Neuronal stem cell (in vitro differentiated cells): Measurements from ENCODE around the gene SOCS6. TPM values are rescaled to one million over a fixed set of nuclear protein-coding genes. Genes with fewer than 3 reads are reported as not detected.
A peak's percentile ranks its signal among the peaks of the same experiment; 100 is the strongest.

Experiments used
- DNase-seq: peaks from one replicate; pipeline ENCODE4 v3.0.0-alpha.2; 2013; ENCODE audit warnings: low spot score
- H2AFZ ChIP-seq: one replicate; pipeline ENCODE4 v1.6.1; 2013; ENCODE audit warnings: mild to moderate bottlenecking, low read length, inconsistent platforms
- H2AK5ac ChIP-seq: 2 replicates; pipeline ENCODE4 v1.6.1; 2013; ENCODE audit warnings: low read depth, mild to moderate bottlenecking, inconsistent platforms, low read length, moderate library complexity, mixed read lengths
- H2BK120ac ChIP-seq: 2 replicates; pipeline ENCODE4 v1.6.1; 2013; ENCODE audit warnings: low read depth, mild to moderate bottlenecking, inconsistent platforms, low read length, moderate library complexity, mixed read lengths
- H2BK12ac ChIP-seq: one replicate; pipeline ENCODE4 v1.6.1; 2013; ENCODE audit warnings: low read length, inconsistent platforms
- H2BK15ac ChIP-seq: 2 replicates; pipeline ENCODE4 v1.6.1; 2013; ENCODE audit warnings: mild to moderate bottlenecking, low read length, inconsistent platforms, mixed read lengths
- H2BK5ac ChIP-seq: one replicate; pipeline ENCODE4 v1.6.1; 2013; ENCODE audit warnings: inconsistent platforms, mild to moderate bottlenecking, low read length, moderate library complexity
- H3K14ac ChIP-seq: one replicate; pipeline ENCODE4 v1.6.1; 2013; ENCODE audit warnings: low read length, inconsistent platforms
- H3K18ac ChIP-seq: 2 replicates; pipeline ENCODE4 v1.6.1; 2013; ENCODE audit warnings: low read length, inconsistent platforms
- H3K23ac ChIP-seq: 2 replicates; pipeline ENCODE4 v1.6.1; 2013; ENCODE audit warnings: low read depth, mild to moderate bottlenecking, mixed read lengths, low read length, inconsistent platforms; ENCODE audit not compliant: poor library complexity
- H3K27ac ChIP-seq: replicated peaks from 3 replicates; pipeline ENCODE4 v1.5.1; 2013; ENCODE audit warnings: low read length, inconsistent platforms
- H3K27me3 ChIP-seq, 3 experiments: 2 replicates each; pipeline ENCODE4 v1.6.1; 2013; ENCODE audit warnings: low read length in 3 of 3, mild to moderate bottlenecking in 2 of 3, inconsistent platforms in 1 of 3, low read depth in 1 of 3, mixed read lengths in 1 of 3, moderate library complexity in 1 of 3; ENCODE audit not compliant: control insufficient read depth in 3 of 3, insufficient read depth in 3 of 3
- H3K36me3 ChIP-seq, 2 donors: replicated peaks in 1 of 2; 2 replicates each; pipeline ENCODE4 v1.6.1; 2013; ENCODE audit warnings: low read length in 2 of 2; ENCODE audit not compliant: control insufficient read depth in 2 of 2, insufficient read depth in 2 of 2
- H3K4ac ChIP-seq: 2 replicates; pipeline ENCODE4 v1.6.1; 2013; ENCODE audit warnings: inconsistent platforms, mild to moderate bottlenecking, low read length, moderate library complexity
- H3K4me1 ChIP-seq, 2 donors: 1 replicate in 1 of 2; 2 replicates in 1 of 2; pipeline ENCODE4 v1.6.1; 2013; ENCODE audit warnings: low read length in 2 of 2, low read depth in 1 of 2; ENCODE audit not compliant: control insufficient read depth in 2 of 2, insufficient read depth in 1 of 2
- H3K4me2 ChIP-seq: one replicate; pipeline ENCODE4 v1.6.1; 2013; ENCODE audit warnings: mild to moderate bottlenecking, low read length, inconsistent platforms; ENCODE audit not compliant: insufficient read depth, poor library complexity, severe bottlenecking
- H3K4me3 ChIP-seq, 2 donors: 2 replicates each; pipeline ENCODE4 v1.5.1; 2013; ENCODE audit warnings: low read length in 2 of 2, mild to moderate bottlenecking in 2 of 2, inconsistent platforms in 1 of 2, moderate library complexity in 1 of 2
- H3K79me1 ChIP-seq: one replicate; pipeline ENCODE4 v1.6.1; 2013; ENCODE audit warnings: low read depth, mild to moderate bottlenecking, inconsistent platforms, low read length, moderate library complexity
- H3K9ac ChIP-seq: one replicate; pipeline ENCODE4 v1.6.1; 2013; ENCODE audit warnings: mild to moderate bottlenecking, low read depth, low read length, inconsistent platforms; ENCODE audit not compliant: poor library complexity
- H3K9me3 ChIP-seq, 2 donors: replicated peaks in 1 of 2; 2 replicates each; pipeline versions ENCODE3 to v1.6.1; 2013; ENCODE audit warnings: low read length in 2 of 2, mild to moderate bottlenecking in 2 of 2, inconsistent platforms in 1 of 2, low read depth in 1 of 2, mixed read lengths in 1 of 2, moderate library complexity in 1 of 2; ENCODE audit not compliant: control insufficient read depth in 2 of 2, insufficient read depth in 1 of 2
- H4K8ac ChIP-seq: one replicate; pipeline ENCODE4 v1.6.1; 2013; ENCODE audit warnings: low read depth, mild to moderate bottlenecking, inconsistent platforms, low read length, moderate library complexity
- H4K91ac ChIP-seq: one replicate; pipeline ENCODE4 v1.6.1; 2013; ENCODE audit warnings: low read length, low read depth, mild to moderate bottlenecking, inconsistent platforms; ENCODE audit not compliant: poor library complexity
- WGBS, 2 donors: extraction: QIAGEN DNeasy Blood & Tissue Kit; methylation state at CpG; one replicate each; pipeline ENCODE4 v1.1.7; 2013; ENCODE audit warnings: missing lambda C conversion rate in 2 of 2, mixed read lengths in 1 of 2; ENCODE audit not compliant: insufficient read length in 2 of 2, insufficient replicate concordance in 1 of 2; ENCODE audit errors: extremely low coverage in 2 of 2; 5-methylcytosine and 5-hydroxymethylcytosine counted together
- polyA plus RNA-seq, 2 experiments: library from polyadenylated mRNA; stranded (reverse); fragments of 200-250 nt; gene quantifications; one replicate each; pipeline ENCODE4 v1.2.3, GENCODE V29; 2013

The SOCS6 gene, protein sequence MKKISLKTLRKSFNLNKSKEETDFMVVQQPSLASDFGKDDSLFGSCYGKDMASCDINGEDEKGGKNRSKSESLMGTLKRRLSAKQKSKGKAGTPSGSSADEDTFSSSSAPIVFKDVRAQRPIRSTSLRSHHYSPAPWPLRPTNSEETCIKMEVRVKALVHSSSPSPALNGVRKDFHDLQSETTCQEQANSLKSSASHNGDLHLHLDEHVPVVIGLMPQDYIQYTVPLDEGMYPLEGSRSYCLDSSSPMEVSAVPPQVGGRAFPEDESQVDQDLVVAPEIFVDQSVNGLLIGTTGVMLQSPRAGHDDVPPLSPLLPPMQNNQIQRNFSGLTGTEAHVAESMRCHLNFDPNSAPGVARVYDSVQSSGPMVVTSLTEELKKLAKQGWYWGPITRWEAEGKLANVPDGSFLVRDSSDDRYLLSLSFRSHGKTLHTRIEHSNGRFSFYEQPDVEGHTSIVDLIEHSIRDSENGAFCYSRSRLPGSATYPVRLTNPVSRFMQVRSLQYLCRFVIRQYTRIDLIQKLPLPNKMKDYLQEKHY
- polyA plus RNA-seq (2013, experiment 1 of 2): 15.3 TPM
- 15.5 TPM for polyA plus RNA-seq (2013, experiment 2 of 2)

DNA sequence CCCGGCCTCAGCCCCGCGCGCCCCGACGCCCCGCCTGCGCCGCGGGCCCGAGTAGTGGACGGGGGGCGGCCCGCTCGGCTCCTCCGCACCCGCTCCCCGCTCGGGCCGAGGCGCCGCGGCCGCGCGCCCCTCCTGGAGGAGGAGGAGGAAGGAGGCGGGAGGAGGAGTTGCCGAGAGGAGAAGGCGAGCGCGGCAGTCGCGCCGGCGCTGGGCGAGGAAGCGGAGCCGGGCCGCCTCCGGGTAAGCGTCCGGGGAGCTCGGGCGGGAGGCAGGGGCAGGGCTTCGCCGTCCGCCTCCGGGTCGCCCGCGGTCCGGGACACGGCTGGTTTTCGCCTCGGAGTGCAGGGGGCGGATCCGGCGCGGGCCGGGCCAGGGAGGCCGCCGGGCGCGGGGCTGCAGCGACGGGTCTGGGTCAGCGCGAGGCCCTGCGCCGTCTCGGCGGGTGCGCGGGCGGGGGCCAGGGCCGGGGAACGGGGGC is at the start of gene SOCS6:
Gene SOCS6 (plus strand): TSS at position 195 of the 478 bp plus-strand sequence. CDS start 35,624 bp downstream, outside the sequence.
- Histone ChIP-seq H4K91ac (no peak within 1 kb of the TSS), H2BK5ac (peak within 1 kb of the TSS; percentile 0), H3K36me3 (peaks cover 0 to 10% of the 10 kb centered on the region in 2 donors), H3K9ac (peak within 1 kb of the TSS; percentile 92), H3K79me1 (peaks cover 2% of the 10 kb centered on the region), H3K23ac (peak within 1 kb of the TSS; percentile 51), H2BK120ac (no peak within 1 kb of the TSS), H3K4me3 (peak within 1 kb of the TSS; percentile 96 to 98), H3K18ac (peak within 1 kb of the TSS; percentile 96), H2BK12ac (no peak within 1 kb of the TSS), H3K4me1 (peaks cover 2 to 6% of the 10 kb centered on the region in 2 donors), H2AK5ac (no peak within 1 kb of the TSS), H3K4ac (peak within 1 kb of the TSS; percentile 45), H3K9me3 (no peaks in the 10 kb centered on the region), H2BK15ac (peak within 1 kb of the TSS; percentile 20), H2AFZ (peak within 1 kb of the TSS; percentile 99), H3K27ac (peak within 1 kb of the TSS; percentile 70), H3K4me2 (peak within 1 kb of the TSS; percentile 72), H3K14ac (peak within 1 kb of the TSS; percentile 78), H3K27me3 (peaks cover 0 to 17% (median 0%) of the 10 kb centered on the region in 3 experiments), H4K8ac (no peak within 1 kb of the TSS)
- DNase-seq: peak; percentile 69
- no CpG with 5 or more reads among the region's 77 CpGs for WGBS, 2 donors

GRCh38 chr18:70243131-70243929 is 45.5 kb upstream of the SOCS6 start:
- Histone ChIP-seq H3K79me1 (no peaks in the 10 kb centered on the region), H3K18ac (no peak overlapping the region), H2BK120ac (no peak overlapping the region), H2BK5ac (no peak overlapping the region), H3K4me1 (peaks cover 0 to 2% of the 10 kb centered on the region in 2 donors), H3K14ac (no peak overlapping the region), H3K9me3 (no peaks in the 10 kb centered on the region), H4K91ac (no peak overlapping the region), H3K4me2 (no peak overlapping the region), H4K8ac (no peak overlapping the region), H3K27me3 (no peaks in the 10 kb centered on the region), H2AK5ac (no peak overlapping the region), H3K27ac (no peak overlapping the region), H3K9ac (no peak overlapping the region), H2BK15ac (no peak overlapping the region), H3K4me3 (no peak overlapping the region), H3K36me3 (no peaks in the 10 kb centered on the region), H3K23ac (no peak overlapping the region), H2BK12ac (no peak overlapping the region), H2AFZ (no peak overlapping the region), H3K4ac (no peak overlapping the region)
- WGBS, 2 donors: no CpG with 5 or more reads among the region's 13 CpGs
- DNase-seq: no peak

- Histone ChIP-seq H3K36me3 (no peaks in the 10 kb centered on the region), H2BK12ac (no peak overlapping the region), H2BK120ac (no peak overlapping the region), H3K4me3 (no peak overlapping the region), H2AFZ (peak overlapping the region; percentile 81), H3K27me3 (no peaks in the 10 kb centered on the region), H3K4ac (no peak overlapping the region), H3K27ac (no peak overlapping the region), H3K18ac (no peak overlapping the region), H3K23ac (no peak overlapping the region), H3K9me3 (no peaks in the 10 kb centered on the region), H4K91ac (no peak overlapping the region), H2BK5ac (no peak overlapping the region), H2AK5ac (no peak overlapping the region), H3K79me1 (no peaks in the 10 kb centered on the region), H3K4me1 (peaks cover 0 to 2% of the 10 kb centered on the region in 2 donors), H2BK15ac (no peak overlapping the region), H3K9ac (no peak overlapping the region), H3K14ac (no peak overlapping the region), H3K4me2 (no peak overlapping the region), H4K8ac (no peak overlapping the region)
- WGBS, 2 donors: no CpG with 5 or more reads among the region's 4 CpGs
- DNase-seq: no peak
Observed at GRCh38 chr18:70246061-70246466, 42.8 kb upstream of the SOCS6 start.
